Esophagus squamous epithelium (tissue), 4 donors: ENCODE measurements around the gene RBCK1.

Experiments used
- CTCF ChIP-seq, 6 experiments: fragments of 450-650 bp in 4 of 6; fragments of 200-600 bp in 2 of 6; sonication (generic) in 2 of 6; IDR thresholded peaks; one replicate each; pipeline ENCODE4 v1.5.1; 2016 to 2019; ENCODE audit warnings: antibody characterized with exemption in 6 of 6, mild to moderate bottlenecking in 4 of 6, moderate library complexity in 4 of 6
- POLR2A ChIP-seq, 4 donors: fragments of 450-650 bp; IDR thresholded peaks; one replicate each; pipeline ENCODE4 v1.6.1; 2017; ENCODE audit warnings: antibody characterized with exemption in 4 of 4, mild to moderate bottlenecking in 4 of 4, moderate library complexity in 3 of 4

- no peak for TF ChIP-seq CTCF (IDR thresholded peaks at IDR 0.05)
- no peak for TF ChIP-seq POLR2A (IDR thresholded peaks at IDR 0.05)
These were observed 22.2 kb downstream of the RBCK1 start for GRCh38 chr20:430091-430999.
